ENCODE results near the gene AGAP1.

GRCh38 chr2:235703711-235704295 is 210.0 kb downstream of the AGAP1 start:
- TF ChIP-seq CTCF (IDR thresholded peaks at IDR 0.05) (no peak), EP300 (IDR thresholded peaks at IDR 0.05) (no peak)
